Endothelial cell (in vitro differentiated cells): ENCODE results near the gene XYLT2. TPM values are rescaled to one million over a fixed set of nuclear protein-coding genes. Genes with fewer than 3 reads are reported as not detected.

Source experiments
- DNase-seq: peaks from one replicate; pipeline ENCODE4 v3.0.0; 2021; ENCODE audit warnings: low spot score
- H3K27ac Mint-ChIP-seq: one replicate; pipeline ENCODE4 v1.8.0; 2021; ENCODE audit warnings: mixed read lengths, inconsistent platforms; ENCODE audit not compliant: unreplicated experiment
- H3K27me3 Mint-ChIP-seq: one replicate; pipeline ENCODE4 v1.8.0; 2021; ENCODE audit warnings: mild to moderate bottlenecking, moderate library complexity, mixed read lengths, inconsistent platforms; ENCODE audit not compliant: unreplicated experiment
- H3K36me3 Mint-ChIP-seq: one replicate; pipeline ENCODE4 v1.8.0; 2021; ENCODE audit warnings: mild to moderate bottlenecking, low read depth, mixed read lengths, inconsistent platforms; ENCODE audit not compliant: unreplicated experiment
- H3K4me1 Mint-ChIP-seq: one replicate; pipeline ENCODE4 v1.8.0; 2021; ENCODE audit warnings: mild to moderate bottlenecking, mixed read lengths, inconsistent platforms; ENCODE audit not compliant: unreplicated experiment
- H3K4me3 Mint-ChIP-seq: one replicate; pipeline ENCODE4 v1.8.0; 2021; ENCODE audit warnings: mild to moderate bottlenecking, mixed read lengths, inconsistent platforms; ENCODE audit not compliant: unreplicated experiment
- H3K9me3 Mint-ChIP-seq: one replicate; pipeline ENCODE4 v1.8.0; 2021; ENCODE audit warnings: mixed read lengths, inconsistent platforms; ENCODE audit not compliant: unreplicated experiment
- total RNA-seq: library from RNA; stranded (reverse); fragmentation: NEBNext Ultra II Directional; extraction: Animal tissue kit (Norgen Biotek cat#: 25700); gene quantifications from one replicate; pipeline ENCODE4 v1.2.1, GENCODE V29; 2021; ENCODE audit not compliant: unreplicated experiment
- TF ChIP-seq, protein P1 (sequence below): fragments of 200-600 bp; sonication (generic); IDR thresholded peaks from one replicate; pipeline ENCODE4 v1.5.0; 2021; ENCODE audit warnings: antibody characterized with exemption; ENCODE audit not compliant: unreplicated experiment

Gene XYLT2
- total RNA-seq, 1 donor from 2014 or later = 23.1 TPM

DNA sequence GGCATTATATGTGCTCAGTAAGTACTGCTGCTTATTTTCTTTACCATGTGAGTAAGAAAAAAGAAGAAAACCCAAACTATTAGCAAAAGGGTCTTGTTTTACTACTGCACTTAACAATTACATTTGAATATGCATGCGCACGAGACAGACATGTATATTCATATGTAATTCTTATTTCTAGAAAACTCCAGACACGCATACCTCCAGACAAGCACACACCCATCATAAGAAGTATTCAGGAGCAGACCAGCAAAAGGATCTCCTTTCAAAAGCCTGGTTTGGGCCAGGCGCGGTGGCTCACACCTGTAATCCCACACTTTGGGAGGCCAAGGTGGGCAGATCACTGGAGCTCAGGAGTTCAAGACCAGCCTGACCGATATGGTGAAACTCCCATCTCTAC, 43.6 kb downstream of the XYLT2 start:
- Mint-ChIP-seq H3K4me1 (no peaks in the 10 kb centered on the region), H3K9me3 (no peaks in the 10 kb centered on the region), H3K4me3 (no peak overlapping the region), H3K36me3 (peaks cover 59% of the 10 kb centered on the region), H3K27me3 (peaks cover 4% of the 10 kb centered on the region), H3K27ac (no peak overlapping the region)
- TF ChIP-seq, protein P1, sequence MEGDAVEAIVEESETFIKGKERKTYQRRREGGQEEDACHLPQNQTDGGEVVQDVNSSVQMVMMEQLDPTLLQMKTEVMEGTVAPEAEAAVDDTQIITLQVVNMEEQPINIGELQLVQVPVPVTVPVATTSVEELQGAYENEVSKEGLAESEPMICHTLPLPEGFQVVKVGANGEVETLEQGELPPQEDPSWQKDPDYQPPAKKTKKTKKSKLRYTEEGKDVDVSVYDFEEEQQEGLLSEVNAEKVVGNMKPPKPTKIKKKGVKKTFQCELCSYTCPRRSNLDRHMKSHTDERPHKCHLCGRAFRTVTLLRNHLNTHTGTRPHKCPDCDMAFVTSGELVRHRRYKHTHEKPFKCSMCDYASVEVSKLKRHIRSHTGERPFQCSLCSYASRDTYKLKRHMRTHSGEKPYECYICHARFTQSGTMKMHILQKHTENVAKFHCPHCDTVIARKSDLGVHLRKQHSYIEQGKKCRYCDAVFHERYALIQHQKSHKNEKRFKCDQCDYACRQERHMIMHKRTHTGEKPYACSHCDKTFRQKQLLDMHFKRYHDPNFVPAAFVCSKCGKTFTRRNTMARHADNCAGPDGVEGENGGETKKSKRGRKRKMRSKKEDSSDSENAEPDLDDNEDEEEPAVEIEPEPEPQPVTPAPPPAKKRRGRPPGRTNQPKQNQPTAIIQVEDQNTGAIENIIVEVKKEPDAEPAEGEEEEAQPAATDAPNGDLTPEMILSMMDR = no peak
- no peak for DNase-seq

DNA sequence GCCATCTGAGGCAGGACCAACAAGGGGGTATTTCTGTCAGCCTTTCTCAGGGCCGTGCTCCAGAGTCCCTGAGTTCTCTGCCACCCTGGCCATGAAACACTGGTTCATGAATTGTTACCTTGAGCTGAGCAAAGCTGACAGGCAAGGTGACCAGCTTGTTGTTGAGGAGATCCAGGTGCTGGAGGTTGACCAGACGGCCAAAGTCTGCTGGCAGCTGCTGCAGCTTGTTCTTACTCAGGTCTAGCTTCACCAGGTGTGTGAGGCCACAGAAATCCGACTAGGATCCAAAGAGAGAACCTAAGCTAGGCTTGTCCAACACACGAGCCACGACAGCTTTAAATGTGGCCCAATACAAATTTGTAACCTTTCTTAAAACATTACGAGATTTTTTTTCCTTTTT, 46.7 kb downstream of the XYLT2 start:
- TF ChIP-seq, protein P1 = no peak
- no peak overlapping the region for H3K27ac Mint-ChIP-seq
- DNase-seq = no peak
- no peaks in the 10 kb centered on the region for H3K9me3 Mint-ChIP-seq
- peaks cover 38% of the 10 kb centered on the region for H3K36me3 Mint-ChIP-seq
- H3K27me3 Mint-ChIP-seq = peaks cover 12% of the 10 kb centered on the region
- H3K4me1 Mint-ChIP-seq = peaks cover 13% of the 10 kb centered on the region
- no peak overlapping the region for H3K4me3 Mint-ChIP-seq

DNA sequence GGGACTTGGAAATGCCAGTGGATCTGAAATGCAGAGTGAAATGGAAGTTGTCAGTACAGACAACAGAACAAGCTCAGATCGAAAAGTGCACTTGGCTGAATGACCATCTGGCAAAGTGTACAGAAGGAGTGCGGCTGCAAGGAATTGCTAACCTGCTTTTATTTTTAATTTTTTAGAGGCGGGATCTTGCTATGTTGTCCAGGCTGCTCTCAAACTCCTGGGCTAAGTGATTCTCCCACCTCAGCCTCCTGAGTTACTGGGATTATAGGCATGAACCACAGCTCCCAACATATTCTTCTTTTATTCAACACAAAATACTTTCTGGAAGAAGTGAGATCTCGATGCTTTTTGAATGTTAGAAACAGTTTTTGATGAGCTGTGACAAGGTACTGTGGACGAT, 47.8 kb downstream of the XYLT2 start:
- peak overlapping the region; percentile 76 for H3K4me3 Mint-ChIP-seq
- H3K9me3 Mint-ChIP-seq = no peaks in the 10 kb centered on the region
- TF ChIP-seq, protein P1 = no peak
- peaks cover 30% of the 10 kb centered on the region for H3K36me3 Mint-ChIP-seq
- peaks cover 13% of the 10 kb centered on the region for H3K4me1 Mint-ChIP-seq
- no peak for DNase-seq
- peaks cover 13% of the 10 kb centered on the region for H3K27me3 Mint-ChIP-seq
- H3K27ac Mint-ChIP-seq = no peak overlapping the region

DNA sequence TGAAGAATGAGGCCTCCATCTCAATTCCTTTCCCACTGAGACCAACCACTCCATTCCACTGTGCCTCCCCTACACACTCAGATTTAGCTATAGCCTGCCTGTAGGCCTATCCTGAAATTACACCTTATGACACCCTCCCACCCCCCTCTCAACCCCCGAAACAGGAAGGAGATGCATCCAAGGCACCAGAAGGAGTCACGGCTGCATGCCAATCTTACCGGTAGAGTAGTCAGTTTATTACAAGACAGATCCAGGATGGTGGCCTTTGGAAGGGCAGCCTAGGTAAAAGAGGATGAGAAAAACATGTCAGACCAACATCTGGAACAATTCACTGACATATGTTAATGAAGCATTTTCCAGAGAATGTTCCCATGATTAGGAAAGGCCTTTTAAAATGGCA, 48.8 kb downstream of the XYLT2 start:
- H3K36me3 Mint-ChIP-seq = peaks cover 21% of the 10 kb centered on the region
- H3K4me1 Mint-ChIP-seq = peaks cover 13% of the 10 kb centered on the region
- DNase-seq = no peak
- H3K27me3 Mint-ChIP-seq = peaks cover 13% of the 10 kb centered on the region
- no peak overlapping the region for H3K27ac Mint-ChIP-seq
- H3K9me3 Mint-ChIP-seq = no peaks in the 10 kb centered on the region
- H3K4me3 Mint-ChIP-seq = peak overlapping the region; percentile 42
- TF ChIP-seq, protein P1 = no peak

DNA sequence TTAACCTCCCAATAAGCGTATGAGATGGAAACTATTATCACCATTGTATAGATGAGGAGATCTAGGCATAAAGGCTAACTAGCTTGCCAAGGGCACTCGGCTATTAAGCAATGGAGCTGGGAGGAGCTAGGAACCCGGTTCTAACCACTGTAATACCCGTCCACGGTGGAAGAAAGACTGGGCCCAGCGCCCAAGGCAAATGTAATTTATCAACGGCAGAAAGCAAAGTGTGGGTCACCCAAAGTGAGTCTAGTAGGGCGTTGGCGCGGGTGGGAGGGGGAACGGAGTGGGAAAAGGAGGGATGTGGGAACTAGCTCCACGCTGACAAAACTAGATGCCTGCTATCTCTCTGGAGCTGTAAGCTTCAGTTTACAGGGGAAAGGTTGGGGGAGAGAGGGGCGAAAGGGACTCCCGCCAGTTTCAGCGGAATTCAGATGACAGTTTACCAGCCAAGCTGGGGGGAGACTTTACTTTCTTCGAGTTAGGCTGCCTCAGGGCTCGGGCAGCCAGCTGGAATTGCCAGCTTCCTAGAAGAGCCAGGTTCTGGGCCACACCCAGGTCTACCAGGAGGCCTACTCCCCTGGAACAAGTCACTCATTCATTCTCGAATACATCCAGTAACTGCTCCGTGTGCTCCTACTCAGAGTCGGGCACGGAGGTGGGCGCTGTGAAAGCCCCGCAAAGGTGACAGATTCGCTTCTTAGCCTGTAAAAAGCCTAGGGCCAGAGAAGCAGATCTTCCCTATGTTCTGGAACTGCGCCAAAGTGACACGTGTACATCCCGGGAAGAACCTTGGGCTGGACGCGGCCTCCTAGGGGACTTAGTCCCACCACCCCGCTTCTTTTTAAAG, 50.6 kb downstream of the XYLT2 start:
- H3K27me3 Mint-ChIP-seq = peaks cover 13% of the 10 kb centered on the region
- peaks cover 13% of the 10 kb centered on the region for H3K4me1 Mint-ChIP-seq
- peak overlapping the region; percentile 89 for H3K4me3 Mint-ChIP-seq
- DNase-seq = no peak
- peak overlapping the region; percentile 81 for H3K27ac Mint-ChIP-seq
- TF ChIP-seq, protein P1 = no peak
- H3K9me3 Mint-ChIP-seq = no peaks in the 10 kb centered on the region
- peaks cover 20% of the 10 kb centered on the region for H3K36me3 Mint-ChIP-seq
